Measurements from ENCODE around the gene SCN1A.
"Not testable (repeated sequence)": the region's sequence is repeated elsewhere in the genome, so short reads cannot be mapped to it uniquely, and the experiment has no call there.

Gene SCN1A

DNA sequence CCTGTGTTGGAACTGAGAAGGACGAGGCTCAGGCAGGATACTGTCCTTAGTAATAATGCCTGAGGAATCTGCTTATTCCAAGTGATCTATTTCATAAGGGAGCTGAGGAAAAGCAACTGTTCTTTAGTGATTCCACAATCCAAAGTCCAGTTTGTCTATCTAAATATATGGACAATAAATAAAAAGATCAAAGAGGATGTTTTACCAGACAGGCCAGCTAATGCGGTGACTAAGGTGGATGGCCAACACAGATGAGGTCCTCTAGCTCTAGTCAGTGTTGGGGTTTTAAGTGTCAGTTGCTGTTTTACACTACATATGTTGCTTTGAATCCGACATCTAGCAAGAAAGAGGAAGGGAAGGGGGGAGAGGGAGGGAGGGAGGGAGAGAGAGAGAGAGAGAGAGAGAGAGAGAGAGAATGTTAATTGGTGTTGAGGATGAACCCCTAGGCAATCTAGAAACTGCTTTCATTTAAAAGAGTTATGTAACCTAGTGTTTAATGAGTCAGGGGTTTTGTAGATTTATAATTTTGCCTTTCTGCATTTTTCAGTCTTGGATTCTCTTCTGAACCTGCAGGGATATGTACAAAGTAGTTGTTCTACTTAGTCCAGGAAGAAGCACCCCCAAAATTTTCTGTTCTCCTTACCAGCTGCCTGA is 27.0 kb upstream of the SCN1A start:
- H3K9me3 ChIP-seq (ENCODE audit: control insufficient read depth in 1 of 2, low read length in 2 of 2) = no peaks in the 10 kb centered on the region
- no peak overlapping the region for H3K27ac ChIP-seq (ENCODE audit: low read depth, low read length)
- no peaks in the 10 kb centered on the region for H3K27me3 ChIP-seq (ENCODE audit: control insufficient read depth in 1 of 2, insufficient read depth in 2 of 2, low read length in 2 of 2)
- no peak overlapping the region for H3K4me3 ChIP-seq (ENCODE audit: low read depth in 1 of 2, low read length in 2 of 2)
- H3K36me3 ChIP-seq (ENCODE audit: control insufficient read depth in 1 of 2, insufficient read depth in 2 of 2, low read length in 2 of 2) = no peaks in the 10 kb centered on the region
- no peaks in the 10 kb centered on the region for H3K4me1 ChIP-seq (ENCODE audit: control insufficient read depth in 1 of 2, insufficient read depth in 2 of 2, low read length in 2 of 2)
- no peak overlapping the region for H3K9ac ChIP-seq (ENCODE audit: low read depth in 1 of 2, low read length in 2 of 2)

DNA sequence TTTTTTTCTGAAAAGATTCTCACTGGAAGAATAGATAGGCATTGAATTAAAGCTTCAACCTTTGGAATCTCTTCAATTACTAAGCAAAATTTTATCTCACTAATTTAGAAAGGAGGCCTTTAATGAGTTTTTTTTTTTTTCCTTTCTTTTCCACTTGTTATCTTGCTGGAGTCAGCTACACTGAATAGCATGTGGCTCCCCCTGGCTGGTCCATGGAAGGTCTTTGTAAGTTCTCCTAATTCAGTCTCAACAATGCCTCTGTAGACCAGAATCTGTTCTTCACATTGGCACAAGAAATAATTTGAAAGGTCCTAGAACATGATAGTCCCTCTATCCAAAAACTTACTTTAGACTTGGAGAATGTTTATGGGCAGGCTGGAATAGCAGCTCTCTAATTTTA is 24.2 kb upstream of the SCN1A start:
- H3K27me3 ChIP-seq (ENCODE audit: control insufficient read depth in 1 of 2, insufficient read depth in 2 of 2, low read length in 2 of 2) = no peaks in the 10 kb centered on the region
- H3K4me1 ChIP-seq (ENCODE audit: control insufficient read depth in 1 of 2, insufficient read depth in 2 of 2, low read length in 2 of 2) = no peaks in the 10 kb centered on the region
- H3K9me3 ChIP-seq (ENCODE audit: control insufficient read depth in 1 of 2, low read length in 2 of 2) = no peaks in the 10 kb centered on the region
- H3K27ac ChIP-seq (ENCODE audit: low read depth, low read length) = no peak overlapping the region
- H3K4me3 ChIP-seq (ENCODE audit: low read depth in 1 of 2, low read length in 2 of 2) = no peak overlapping the region
- no peaks in the 10 kb centered on the region for H3K36me3 ChIP-seq (ENCODE audit: control insufficient read depth in 1 of 2, insufficient read depth in 2 of 2, low read length in 2 of 2)
- H3K9ac ChIP-seq (ENCODE audit: low read depth in 1 of 2, low read length in 2 of 2) = no peak overlapping the region

DNA sequence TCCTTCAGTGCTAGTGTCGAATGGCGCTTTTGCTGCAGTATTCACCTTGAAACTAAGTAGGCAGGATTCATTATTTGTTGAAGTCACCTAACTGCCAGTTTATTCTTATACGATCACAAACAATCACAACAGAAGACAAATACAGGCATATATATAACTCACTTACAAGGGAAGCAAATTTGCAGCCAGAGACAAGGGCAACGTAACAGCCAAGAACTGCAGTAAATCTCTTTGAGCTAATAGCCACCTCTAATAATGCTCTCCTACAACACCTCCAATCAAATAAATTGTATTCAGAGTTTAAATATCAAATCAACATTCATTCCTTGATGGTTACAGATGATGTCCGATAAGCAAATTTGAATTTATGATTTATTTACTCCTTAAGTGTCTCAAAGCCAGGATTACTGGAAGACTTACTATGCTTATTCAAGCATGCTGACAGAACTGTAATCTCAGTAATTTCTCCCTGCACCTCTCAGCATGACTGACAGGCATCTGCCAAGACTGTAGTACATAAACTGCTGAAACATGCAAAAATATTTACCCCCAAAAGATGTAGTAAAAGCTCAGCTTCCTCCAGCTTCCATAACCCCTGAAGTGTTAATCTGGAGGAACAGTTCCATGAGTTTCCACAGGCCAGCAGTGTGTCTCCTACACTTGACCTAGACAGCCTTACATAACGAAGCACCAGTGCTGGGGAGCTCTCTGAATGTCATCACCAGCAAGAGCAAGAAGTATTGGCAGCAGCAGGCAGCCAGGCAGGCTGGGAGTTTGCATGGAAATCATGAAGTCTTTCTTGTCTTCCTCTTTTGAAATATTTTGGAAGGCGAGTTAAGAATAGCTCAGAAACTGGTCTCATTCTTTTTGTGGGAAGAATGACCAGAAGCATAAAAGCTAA is 20.9 kb upstream of the SCN1A start:
- H3K4me3 ChIP-seq (ENCODE audit: low read depth in 1 of 2, low read length in 2 of 2) = no peak overlapping the region
- H3K27ac ChIP-seq (ENCODE audit: low read depth, low read length) = no peak overlapping the region
- H3K9ac ChIP-seq (ENCODE audit: low read depth in 1 of 2, low read length in 2 of 2) = no peak overlapping the region
- H3K9me3 ChIP-seq (ENCODE audit: control insufficient read depth in 1 of 2, low read length in 2 of 2) = no peaks in the 10 kb centered on the region
- H3K36me3 ChIP-seq (ENCODE audit: control insufficient read depth in 1 of 2, insufficient read depth in 2 of 2, low read length in 2 of 2) = no peaks in the 10 kb centered on the region
- H3K27me3 ChIP-seq (ENCODE audit: control insufficient read depth in 1 of 2, insufficient read depth in 2 of 2, low read length in 2 of 2) = no peaks in the 10 kb centered on the region
- H3K4me1 ChIP-seq (ENCODE audit: control insufficient read depth in 1 of 2, insufficient read depth in 2 of 2, low read length in 2 of 2) = no peaks in the 10 kb centered on the region

DNA sequence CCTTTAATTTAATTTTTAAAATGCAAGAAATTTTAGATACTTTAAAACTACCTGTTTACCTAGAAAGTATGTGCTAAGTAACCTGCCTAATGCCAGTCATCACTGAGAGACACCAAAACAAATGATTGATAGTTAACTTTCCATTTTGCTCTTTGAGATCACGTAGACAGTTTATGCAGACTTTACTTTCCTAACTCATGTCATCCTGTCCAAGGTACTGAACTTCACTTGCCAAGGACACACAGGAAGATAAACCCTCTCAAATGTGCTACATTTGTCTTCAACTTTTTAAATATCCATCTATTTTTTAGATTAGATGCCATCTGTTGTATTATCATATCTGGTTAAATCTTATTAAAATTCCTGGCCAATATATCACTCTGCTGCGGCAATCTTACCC is 20.1 kb upstream of the SCN1A start:
- Histone ChIP-seq H3K4me3 (ENCODE audit: low read depth in 1 of 2, low read length in 2 of 2) (no peak overlapping the region), H3K9me3 (ENCODE audit: control insufficient read depth in 1 of 2, low read length in 2 of 2) (no peaks in the 10 kb centered on the region)

DNA sequence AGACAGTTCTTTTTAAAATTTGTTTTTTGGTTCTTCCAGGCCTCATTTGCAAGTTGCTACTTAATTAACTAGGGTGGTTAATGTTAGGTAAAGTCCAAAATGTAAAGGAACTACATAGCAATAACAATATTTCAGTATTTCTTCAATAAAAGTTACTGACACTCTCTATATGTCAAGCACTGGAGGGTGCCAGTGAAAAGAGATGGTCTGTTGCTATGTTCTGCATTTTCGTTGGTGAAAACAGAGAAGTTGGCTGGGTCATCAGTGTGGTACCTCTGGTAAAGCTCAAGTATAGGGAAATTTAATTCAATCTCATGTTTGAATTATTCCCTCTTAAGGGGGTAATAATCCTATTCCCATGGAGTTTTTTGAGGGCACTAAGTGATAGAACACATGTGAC is 16.3 kb upstream of the SCN1A start:
- Histone ChIP-seq H3K27me3 (ENCODE audit: control insufficient read depth in 1 of 2, insufficient read depth in 2 of 2, low read length in 2 of 2) (no peaks in the 10 kb centered on the region), H3K27ac (ENCODE audit: low read depth, low read length) (no peak overlapping the region), H3K9ac (ENCODE audit: low read depth in 1 of 2, low read length in 2 of 2) (no peak overlapping the region), H3K4me3 (ENCODE audit: low read depth in 1 of 2, low read length in 2 of 2) (no peak overlapping the region), H3K4me1 (ENCODE audit: control insufficient read depth in 1 of 2, insufficient read depth in 2 of 2, low read length in 2 of 2) (no peaks in the 10 kb centered on the region), H3K9me3 (ENCODE audit: control insufficient read depth in 1 of 2, low read length in 2 of 2) (no peaks in the 10 kb centered on the region), H3K36me3 (ENCODE audit: control insufficient read depth in 1 of 2, insufficient read depth in 2 of 2, low read length in 2 of 2) (no peaks in the 10 kb centered on the region)

More for the DNA sequence above, 20.1 kb upstream of the SCN1A start:
- no peak overlapping the region for H3K27ac ChIP-seq (ENCODE audit: low read depth, low read length)
- no peak overlapping the region for H3K9ac ChIP-seq (ENCODE audit: low read depth in 1 of 2, low read length in 2 of 2)
- H3K36me3 ChIP-seq (ENCODE audit: control insufficient read depth in 1 of 2, insufficient read depth in 2 of 2, low read length in 2 of 2) = no peaks in the 10 kb centered on the region
- H3K4me1 ChIP-seq (ENCODE audit: control insufficient read depth in 1 of 2, insufficient read depth in 2 of 2, low read length in 2 of 2) = no peaks in the 10 kb centered on the region
- no peaks in the 10 kb centered on the region for H3K27me3 ChIP-seq (ENCODE audit: control insufficient read depth in 1 of 2, insufficient read depth in 2 of 2, low read length in 2 of 2)

DNA sequence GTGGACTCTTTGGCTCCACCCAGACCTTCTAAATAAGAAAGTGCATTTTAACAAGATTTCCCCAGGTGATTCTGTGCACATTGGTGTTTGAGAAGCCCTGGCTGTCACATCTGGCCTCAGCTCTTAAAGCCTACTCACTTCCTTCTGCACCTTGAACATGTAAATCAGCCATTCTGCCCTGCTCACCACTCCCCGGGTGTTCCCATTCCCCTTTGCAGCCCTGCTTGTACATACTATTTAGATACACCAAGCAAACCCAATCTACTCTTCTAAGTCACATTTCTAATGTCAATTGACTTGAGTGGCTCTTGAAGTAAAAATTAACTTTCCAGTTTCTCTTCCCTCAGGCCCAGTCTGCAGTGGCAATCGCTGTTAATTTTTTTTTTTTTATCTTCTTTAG is 13.1 kb upstream of the SCN1A start:
- no peaks in the 10 kb centered on the region for H3K27me3 ChIP-seq (ENCODE audit: control insufficient read depth in 1 of 2, insufficient read depth in 2 of 2, low read length in 2 of 2)
- no peaks in the 10 kb centered on the region for H3K4me1 ChIP-seq (ENCODE audit: control insufficient read depth in 1 of 2, insufficient read depth in 2 of 2, low read length in 2 of 2)
- H3K36me3 ChIP-seq (ENCODE audit: control insufficient read depth in 1 of 2, insufficient read depth in 2 of 2, low read length in 2 of 2) = no peaks in the 10 kb centered on the region
- H3K4me3 ChIP-seq (ENCODE audit: low read depth in 1 of 2, low read length in 2 of 2) = no peak overlapping the region
- no peak overlapping the region for H3K27ac ChIP-seq (ENCODE audit: low read depth, low read length)
- no peak overlapping the region for H3K9ac ChIP-seq (ENCODE audit: low read depth in 1 of 2, low read length in 2 of 2)
- H3K9me3 ChIP-seq (ENCODE audit: control insufficient read depth in 1 of 2, low read length in 2 of 2) = no peaks in the 10 kb centered on the region

DNA sequence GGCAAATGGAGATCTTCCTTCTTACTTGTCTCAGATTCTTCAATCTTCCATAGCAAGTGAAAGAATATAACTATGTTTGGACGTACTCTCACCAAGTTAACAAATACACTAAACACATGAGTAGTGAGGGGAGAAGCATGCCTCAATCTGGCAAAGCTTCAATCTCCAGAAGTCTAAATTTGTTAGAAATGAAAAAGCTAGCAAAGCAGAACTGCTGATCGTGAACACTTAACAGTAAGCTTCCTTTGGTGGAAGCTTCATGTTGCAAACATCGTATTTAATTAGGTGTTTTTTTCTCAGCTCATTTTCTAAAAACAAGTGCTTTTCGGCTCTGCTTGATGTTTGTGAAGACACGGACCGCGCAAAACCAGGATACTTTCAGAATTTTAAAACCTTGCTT is 12.7 kb upstream of the SCN1A start:
- H3K27me3 ChIP-seq (ENCODE audit: control insufficient read depth in 1 of 2, insufficient read depth in 2 of 2, low read length in 2 of 2) = no peaks in the 10 kb centered on the region
- no peak overlapping the region for H3K9ac ChIP-seq (ENCODE audit: low read depth in 1 of 2, low read length in 2 of 2)
- H3K4me3 ChIP-seq (ENCODE audit: low read depth in 1 of 2, low read length in 2 of 2) = no peak overlapping the region
- H3K9me3 ChIP-seq (ENCODE audit: control insufficient read depth in 1 of 2, low read length in 2 of 2) = no peaks in the 10 kb centered on the region
- no peaks in the 10 kb centered on the region for H3K36me3 ChIP-seq (ENCODE audit: control insufficient read depth in 1 of 2, insufficient read depth in 2 of 2, low read length in 2 of 2)
- no peak overlapping the region for H3K27ac ChIP-seq (ENCODE audit: low read depth, low read length)
- no peaks in the 10 kb centered on the region for H3K4me1 ChIP-seq (ENCODE audit: control insufficient read depth in 1 of 2, insufficient read depth in 2 of 2, low read length in 2 of 2)

DNA sequence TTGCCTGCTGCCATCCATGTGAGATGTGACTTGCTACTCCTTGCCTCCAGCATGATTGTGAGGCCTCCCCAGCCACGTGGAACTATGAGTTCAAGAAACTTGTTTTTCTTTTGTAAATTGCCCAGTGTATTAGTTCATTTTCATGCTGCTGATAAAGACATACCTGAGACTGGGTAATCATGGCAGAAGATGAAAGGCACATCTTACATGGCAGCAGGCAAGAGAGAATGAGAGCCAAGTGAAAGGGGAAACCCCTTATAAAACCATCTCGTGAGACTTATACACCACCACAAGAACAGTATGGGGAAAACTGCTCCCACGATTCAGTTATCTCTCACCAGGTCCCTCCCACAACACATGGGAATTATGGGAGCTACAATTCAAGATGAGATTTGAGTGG is 11.7 kb upstream of the SCN1A start:
- H3K4me1 ChIP-seq (ENCODE audit: control insufficient read depth in 1 of 2, insufficient read depth in 2 of 2, low read length in 2 of 2); H3K27ac ChIP-seq (ENCODE audit: low read depth, low read length); H3K27me3 ChIP-seq (ENCODE audit: control insufficient read depth in 1 of 2, insufficient read depth in 2 of 2, low read length in 2 of 2); H3K36me3 ChIP-seq (ENCODE audit: control insufficient read depth in 1 of 2, insufficient read depth in 2 of 2, low read length in 2 of 2); H3K4me3 ChIP-seq (ENCODE audit: low read depth in 1 of 2, low read length in 2 of 2); H3K9me3 ChIP-seq (ENCODE audit: control insufficient read depth in 1 of 2, low read length in 2 of 2); H3K9ac ChIP-seq (ENCODE audit: low read depth in 1 of 2, low read length in 2 of 2): not testable (repeated sequence)

DNA sequence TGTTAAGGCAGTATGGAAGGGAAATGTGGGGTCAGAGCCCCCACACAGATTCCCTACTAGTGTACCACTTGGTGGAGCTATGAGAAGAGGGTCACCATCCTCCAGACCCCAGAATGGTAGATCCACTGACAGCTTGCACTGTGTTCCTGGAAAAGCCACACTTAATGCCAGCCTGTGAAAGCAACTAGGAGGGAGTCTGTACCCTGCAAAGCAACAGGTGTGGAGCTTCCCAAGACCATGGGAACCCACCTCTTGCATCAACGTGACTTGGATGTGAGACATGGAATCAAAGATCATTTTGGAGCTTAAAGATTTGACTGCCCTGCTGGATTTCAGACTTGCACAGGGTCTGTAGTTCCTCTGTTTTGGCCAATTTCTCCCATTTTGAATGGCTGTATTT is 10.8 kb upstream of the SCN1A start:
- H3K9me3 ChIP-seq (ENCODE audit: control insufficient read depth in 1 of 2, low read length in 2 of 2) = no peaks in the 10 kb centered on the region
- no peak overlapping the region for H3K4me3 ChIP-seq (ENCODE audit: low read depth in 1 of 2, low read length in 2 of 2)
- no peaks in the 10 kb centered on the region for H3K27me3 ChIP-seq (ENCODE audit: control insufficient read depth in 1 of 2, insufficient read depth in 2 of 2, low read length in 2 of 2)
- no peaks in the 10 kb centered on the region for H3K36me3 ChIP-seq (ENCODE audit: control insufficient read depth in 1 of 2, insufficient read depth in 2 of 2, low read length in 2 of 2)
- H3K9ac ChIP-seq (ENCODE audit: low read depth in 1 of 2, low read length in 2 of 2) = no peak overlapping the region
- H3K4me1 ChIP-seq (ENCODE audit: control insufficient read depth in 1 of 2, insufficient read depth in 2 of 2, low read length in 2 of 2) = no peaks in the 10 kb centered on the region
- no peak overlapping the region for H3K27ac ChIP-seq (ENCODE audit: low read depth, low read length)

DNA sequence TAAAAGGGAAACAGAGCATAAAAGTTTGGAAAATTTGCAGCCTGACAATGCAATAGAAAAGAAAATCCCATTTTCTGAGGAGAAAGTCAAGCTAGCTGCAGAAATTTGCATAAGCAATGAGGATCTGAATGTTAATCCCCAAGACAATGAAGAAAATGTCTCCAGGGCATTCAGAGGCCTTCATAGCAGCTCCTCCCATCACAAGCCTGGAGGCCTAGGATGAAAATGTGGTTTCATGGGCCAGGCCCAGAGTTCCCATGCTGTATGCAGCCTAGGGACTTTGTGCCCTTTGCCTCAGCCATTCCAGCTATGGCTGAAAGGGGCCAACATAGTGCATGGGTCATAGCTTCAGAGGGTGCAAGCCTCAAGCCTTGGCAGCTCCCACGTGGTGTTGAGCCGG is 10.3 kb upstream of the SCN1A start:
- Histone ChIP-seq H3K4me1 (ENCODE audit: control insufficient read depth in 1 of 2, insufficient read depth in 2 of 2, low read length in 2 of 2) (no peaks in the 10 kb centered on the region), H3K36me3 (ENCODE audit: control insufficient read depth in 1 of 2, insufficient read depth in 2 of 2, low read length in 2 of 2) (no peaks in the 10 kb centered on the region), H3K9ac (ENCODE audit: low read depth in 1 of 2, low read length in 2 of 2) (no peak overlapping the region), H3K9me3 (ENCODE audit: control insufficient read depth in 1 of 2, low read length in 2 of 2) (no peaks in the 10 kb centered on the region), H3K4me3 (ENCODE audit: low read depth in 1 of 2, low read length in 2 of 2) (no peak overlapping the region), H3K27me3 (ENCODE audit: control insufficient read depth in 1 of 2, insufficient read depth in 2 of 2, low read length in 2 of 2) (no peaks in the 10 kb centered on the region), H3K27ac (ENCODE audit: low read depth, low read length) (no peak overlapping the region)
